8988T (cell line): ENCODE measurements around the gene CRISP1.
"Not testable (repeated sequence)": the region's sequence is repeated elsewhere in the genome, so short reads cannot be mapped to it uniquely, and the experiment has no call there.

ENCODE experiments used
- DNase-seq: peaks from one replicate; pipeline ENCODE4 v3.0.0; 2011

The CRISP1 gene

DNA sequence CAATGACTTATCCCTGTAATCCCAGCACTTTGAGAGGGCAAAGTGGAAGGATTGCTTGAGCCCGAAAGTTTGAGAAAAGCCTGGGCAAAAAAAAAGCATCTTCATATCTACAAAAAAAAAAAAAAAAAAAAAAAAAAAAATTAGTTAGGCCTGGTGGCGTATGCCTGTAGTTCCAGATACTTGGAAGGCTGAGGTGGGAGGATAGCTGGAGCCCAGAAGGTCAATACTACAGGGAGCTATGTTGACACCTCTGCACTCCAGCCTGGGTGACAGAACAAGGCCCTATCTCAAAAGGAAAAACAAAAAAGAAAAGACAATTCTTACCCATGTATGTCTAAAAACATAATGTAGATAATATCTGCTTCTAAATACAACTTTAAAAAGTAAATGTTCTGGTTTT, 27.2 kb downstream of the CRISP1 start:
- no peak for DNase-seq

DNA sequence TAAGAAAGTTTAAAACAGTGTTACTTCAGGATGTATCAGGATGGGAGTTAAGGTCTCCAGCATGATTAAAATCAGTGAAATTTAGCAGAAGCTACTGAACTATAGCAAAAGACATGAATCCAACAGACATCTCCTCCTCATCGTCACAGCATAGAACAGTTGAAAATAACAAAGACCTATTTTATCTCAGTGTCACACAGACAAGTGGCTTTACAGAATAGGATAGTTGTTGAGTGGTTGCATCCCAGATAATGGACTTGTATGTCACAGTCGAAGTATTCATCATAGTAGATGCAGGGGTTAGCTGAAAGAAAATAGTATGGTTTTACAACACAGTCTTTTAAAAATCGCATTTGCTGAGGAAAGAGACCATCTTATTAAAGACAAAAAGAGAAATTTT, 31.2 kb downstream of the CRISP1 start:
- no peak for DNase-seq

DNA sequence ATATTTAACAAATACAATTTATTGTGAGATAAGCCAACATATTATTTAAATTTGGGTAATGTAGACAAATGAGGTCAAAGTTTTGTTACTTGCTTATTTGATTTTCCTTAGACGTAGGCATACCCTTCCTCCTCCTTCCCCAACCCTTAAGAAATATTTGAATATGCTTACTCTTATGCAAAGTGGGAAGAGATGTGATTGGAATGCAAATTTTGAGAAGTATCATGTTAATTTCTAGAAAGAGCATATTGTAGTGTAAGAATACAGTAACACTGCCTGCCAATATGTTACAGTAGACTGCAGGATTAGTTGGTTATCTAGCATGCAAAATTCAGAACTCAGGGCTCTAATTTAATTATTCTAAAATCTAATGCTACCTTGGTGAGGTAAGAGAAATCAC, 32.9 kb downstream of the CRISP1 start:
- no peak for DNase-seq

DNA sequence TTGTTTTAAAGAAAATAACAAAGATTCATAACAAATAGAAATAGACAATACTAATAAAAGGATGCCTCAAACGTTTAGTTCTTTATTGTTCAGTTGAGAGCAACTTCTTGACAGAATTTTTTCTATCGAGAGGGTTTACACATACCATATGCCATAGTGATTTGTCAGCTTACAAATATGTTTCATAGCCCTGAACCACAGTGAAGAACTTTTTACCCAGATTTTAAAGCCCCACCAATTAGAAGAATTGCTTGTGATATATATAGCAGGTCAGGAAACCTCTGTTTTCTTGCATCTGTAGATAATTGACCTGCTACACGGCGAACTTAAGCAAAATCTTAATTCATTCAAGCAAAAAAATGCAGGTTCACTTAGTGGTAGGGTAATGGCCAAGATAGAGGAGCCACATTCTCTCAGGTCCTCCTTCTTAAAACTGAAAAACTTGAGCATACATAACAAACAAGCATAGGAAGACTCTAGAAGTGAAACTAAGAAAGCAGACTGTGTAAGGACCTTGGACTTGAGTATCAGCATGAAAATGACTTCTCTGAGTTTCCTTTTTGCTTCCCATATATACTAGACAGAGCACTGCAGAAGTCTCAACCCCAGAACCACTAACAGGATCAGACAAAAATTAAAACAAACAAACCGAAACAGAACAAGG, 39.5 kb downstream of the CRISP1 start:
- DNase-seq: no peak

DNA sequence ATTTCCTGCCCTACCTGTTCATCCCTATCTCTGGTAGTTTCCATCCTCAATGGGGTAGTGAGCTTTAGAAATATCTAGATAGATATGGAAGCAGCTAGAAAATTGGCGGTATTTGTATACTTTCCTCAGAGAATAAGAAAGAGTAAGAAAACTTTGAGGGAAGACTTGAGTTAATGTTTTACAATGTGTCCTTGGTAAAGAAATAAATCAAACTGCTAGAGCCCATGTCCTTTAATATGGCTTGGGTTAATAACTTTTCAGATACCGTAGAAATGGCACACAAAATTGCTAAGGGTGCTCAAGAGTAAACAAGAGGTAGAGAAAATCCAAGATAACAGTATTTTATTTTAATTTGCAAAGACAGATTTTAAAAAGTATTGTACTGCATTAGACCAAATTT, 51.2 kb downstream of the CRISP1 start:
- no peak for DNase-seq

DNA sequence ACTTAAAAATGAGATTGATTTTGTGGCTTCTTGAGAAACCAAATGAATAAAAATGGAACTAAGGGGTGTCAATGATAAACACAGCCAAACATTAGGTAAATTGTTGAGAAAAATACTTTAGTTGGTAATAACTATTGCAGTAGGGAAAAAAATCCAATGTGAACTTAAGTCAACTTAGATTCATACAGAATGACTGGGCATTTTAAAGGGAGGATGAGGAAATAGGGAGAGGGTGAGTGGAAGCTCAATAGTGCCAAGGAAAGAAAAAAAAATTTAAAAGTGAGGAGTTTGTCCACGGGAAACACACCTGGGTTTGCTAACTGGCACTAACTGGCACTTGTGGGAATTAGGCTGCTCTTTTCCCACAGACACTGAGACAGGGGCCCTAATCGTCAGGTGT, 53.1 kb downstream of the CRISP1 start:
- no peak for DNase-seq

DNA sequence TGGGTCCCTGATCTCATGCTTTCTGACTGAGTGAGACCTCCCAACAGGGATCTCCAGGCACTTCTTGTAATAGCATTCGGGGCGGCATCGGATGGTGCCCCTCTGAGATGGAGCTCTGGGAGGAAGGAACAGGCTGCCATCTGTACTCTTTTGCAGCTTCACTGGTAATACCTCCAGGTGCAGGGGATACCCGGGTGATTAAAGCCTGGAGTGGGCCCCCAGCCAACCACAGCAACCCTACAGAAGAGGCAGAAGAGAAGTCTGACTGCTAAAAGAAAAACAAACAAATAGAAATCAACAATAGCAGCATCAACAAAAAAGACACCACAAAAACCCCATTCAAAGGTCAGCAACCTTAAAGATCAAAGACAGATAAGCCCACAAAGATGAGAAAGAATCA, 60.2 kb downstream of the CRISP1 start:
- DNase-seq: no peak

DNA sequence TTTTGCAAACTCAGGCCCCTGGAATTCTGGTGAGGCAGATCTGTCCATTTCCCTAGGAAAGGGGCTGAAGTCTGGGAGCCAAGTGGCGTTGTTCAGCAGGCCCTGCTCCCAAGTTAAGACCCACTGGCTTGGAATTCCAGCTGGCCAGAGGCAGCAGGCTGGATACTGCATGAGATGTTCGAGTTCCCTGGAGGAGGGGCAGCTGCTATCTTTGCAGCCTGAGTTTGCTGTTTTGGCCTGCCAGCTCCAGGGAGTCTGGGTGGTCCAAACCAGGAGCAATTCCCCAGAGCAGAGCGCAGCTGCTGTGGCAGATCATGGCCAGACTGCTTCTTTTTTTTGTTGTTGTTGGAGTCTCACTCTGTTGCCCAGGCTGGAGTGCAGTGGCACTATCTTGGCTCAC, 61.1 kb downstream of the CRISP1 start:
- no peak for DNase-seq

DNA sequence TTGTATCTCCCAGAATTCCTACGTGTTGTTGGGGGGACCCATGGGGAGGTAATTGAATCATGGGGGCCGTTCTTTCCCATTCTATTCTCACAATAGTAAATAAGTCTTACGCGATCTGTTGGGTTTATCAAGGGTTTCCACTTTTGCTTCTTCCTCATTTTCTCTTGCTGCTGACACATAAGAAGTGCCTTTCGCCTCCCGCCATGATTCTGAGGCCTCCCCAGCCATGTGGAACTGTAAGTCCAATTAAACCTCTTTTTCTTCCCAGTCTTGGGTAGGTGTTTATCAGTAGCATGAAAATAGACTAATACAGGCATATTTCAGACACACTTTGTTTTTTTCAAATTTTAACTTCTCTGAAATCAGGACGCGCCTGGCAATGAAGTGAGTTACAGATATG, 64.8 kb downstream of the CRISP1 start:
- DNase-seq: no peak

DNA sequence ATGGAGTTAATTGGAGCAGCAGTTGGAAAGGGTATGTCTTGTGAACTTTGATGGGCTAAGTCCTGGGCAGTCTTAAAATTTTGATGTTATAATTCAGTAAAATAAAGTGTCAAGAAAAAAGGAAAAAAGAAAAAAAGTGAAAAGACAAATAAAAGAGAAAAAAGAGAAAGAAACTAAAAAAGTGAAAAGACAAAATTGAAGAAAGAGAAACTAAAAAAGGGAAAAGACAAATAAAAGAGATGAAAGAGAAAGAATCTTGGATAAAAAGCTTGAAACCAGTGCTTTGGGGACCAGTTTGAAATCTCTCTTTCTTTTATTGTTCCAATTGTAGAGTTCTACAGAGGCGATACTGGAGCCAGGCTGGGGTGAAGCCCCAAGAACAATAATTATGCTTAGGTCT, 67.2 kb downstream of the CRISP1 start:
- DNase-seq: no peak

DNA sequence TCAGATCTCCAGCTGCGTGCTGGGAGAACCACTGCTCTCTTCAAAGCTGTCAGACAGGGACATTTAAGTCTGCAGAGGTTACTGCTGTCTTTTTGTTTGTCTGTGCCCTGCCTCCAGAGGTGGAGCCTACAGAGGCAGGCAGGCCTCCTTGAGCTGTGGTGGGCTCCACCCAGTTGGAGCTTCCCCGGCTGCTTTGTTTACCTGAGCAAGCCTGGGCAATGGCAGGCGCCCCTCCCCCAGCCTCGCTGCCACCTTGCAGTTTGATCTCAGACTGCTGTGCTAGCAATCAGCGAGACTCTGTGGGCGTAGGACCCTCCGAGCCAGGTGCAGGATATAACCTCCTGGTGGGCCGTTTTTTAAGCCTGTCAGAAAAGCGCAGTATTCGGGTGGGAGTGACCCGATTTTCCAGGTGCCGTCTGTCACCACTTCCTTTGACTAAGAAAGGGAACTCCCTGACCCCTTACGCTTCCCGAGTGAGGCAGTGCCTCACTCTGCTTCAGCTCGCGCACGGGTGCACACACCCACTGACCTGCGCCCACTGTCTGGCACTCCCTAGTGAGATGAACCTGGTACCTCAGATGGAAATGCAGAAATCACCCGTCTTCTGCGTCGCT, 69.4 kb downstream of the CRISP1 start:
- DNase-seq: not testable (repeated sequence)

DNA sequence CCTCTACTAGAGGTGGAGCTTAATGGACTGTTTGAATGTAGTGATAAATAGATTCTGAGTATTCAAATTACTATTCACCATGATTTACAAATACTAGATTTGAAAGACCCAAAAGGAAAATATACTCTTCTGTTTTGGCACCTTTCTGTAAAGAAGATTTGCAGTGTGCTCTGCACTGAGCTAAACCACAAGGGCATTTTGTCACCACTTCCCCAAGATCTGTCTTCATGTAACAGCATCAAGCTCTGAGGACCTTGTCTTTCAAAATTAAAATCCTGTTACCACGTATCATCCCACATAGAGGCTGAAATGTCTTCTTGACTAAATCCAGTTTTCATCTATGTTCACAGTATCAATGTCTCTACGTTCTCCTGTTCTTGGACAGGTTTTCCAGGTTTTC, 76.0 kb downstream of the CRISP1 start:
- no peak for DNase-seq

DNA sequence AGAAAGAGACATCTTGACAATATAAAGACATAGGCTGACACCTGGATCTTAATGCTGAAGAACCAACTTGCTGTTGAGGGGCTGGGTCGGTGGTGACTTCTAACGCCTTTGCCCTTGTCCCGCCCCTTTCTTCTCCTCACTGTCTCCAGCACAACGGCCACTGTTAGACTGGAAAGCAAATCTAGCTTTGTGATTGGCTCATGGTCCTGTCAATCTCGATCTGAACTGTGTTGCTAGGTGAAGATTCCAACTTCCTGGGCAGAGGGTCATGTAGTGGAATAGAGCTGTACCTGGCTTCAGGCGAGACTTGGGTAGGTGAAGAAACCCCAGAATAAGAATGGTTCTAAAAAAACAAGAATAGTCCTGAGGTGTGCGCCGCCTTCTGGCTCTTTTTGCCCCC, 79.2 kb downstream of the CRISP1 start, which contains the start of gene PGK2:
Gene PGK2 (minus strand): TSS at position 110 of the 400 bp plus-strand sequence. CDS start 98 bp downstream, at position 12.
- DNase-seq: no peak

DNA sequence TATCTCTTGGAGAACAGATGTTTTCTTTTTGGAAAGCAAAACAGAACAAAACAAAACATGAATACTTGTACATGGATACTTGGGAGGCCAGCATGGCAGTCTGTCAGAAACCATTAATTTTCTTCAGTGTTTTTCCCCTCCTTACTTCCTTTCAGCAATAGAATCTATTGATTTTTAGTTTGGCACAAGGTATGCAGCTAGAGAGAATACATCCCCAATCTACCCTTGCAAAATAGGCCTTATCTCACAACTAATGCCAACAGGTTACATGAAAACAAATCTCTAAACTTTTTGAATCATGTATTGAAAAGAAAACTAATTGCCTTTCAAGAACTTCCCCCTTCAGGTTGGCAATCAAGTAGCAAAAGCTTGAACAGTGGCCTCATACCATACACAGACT, 82.1 kb downstream of the CRISP1 start:
- DNase-seq: no peak
